ENCODE measurements around the gene RALGAPA2. TPM values are rescaled to one million over a fixed set of nuclear protein-coding genes. Genes with fewer than 3 reads are reported as not detected.

RALGAPA2 gene
- total RNA-seq, 4 donors from 2014 or later = 29.4 to 78.2 (median 43.2) TPM

- TF ChIP-seq, protein P1, sequence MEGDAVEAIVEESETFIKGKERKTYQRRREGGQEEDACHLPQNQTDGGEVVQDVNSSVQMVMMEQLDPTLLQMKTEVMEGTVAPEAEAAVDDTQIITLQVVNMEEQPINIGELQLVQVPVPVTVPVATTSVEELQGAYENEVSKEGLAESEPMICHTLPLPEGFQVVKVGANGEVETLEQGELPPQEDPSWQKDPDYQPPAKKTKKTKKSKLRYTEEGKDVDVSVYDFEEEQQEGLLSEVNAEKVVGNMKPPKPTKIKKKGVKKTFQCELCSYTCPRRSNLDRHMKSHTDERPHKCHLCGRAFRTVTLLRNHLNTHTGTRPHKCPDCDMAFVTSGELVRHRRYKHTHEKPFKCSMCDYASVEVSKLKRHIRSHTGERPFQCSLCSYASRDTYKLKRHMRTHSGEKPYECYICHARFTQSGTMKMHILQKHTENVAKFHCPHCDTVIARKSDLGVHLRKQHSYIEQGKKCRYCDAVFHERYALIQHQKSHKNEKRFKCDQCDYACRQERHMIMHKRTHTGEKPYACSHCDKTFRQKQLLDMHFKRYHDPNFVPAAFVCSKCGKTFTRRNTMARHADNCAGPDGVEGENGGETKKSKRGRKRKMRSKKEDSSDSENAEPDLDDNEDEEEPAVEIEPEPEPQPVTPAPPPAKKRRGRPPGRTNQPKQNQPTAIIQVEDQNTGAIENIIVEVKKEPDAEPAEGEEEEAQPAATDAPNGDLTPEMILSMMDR (IDR thresholded peaks at IDR 0.05; ENCODE audit: low read depth) = no peak
Observed at GRCh38 chr20:20440886-20441658, 271.4 kb downstream of the RALGAPA2 start.

GRCh38 chr20:20440481-20440880 is 272.0 kb downstream of the RALGAPA2 start:
- TF ChIP-seq, protein P1 (IDR thresholded peaks at IDR 0.05; ENCODE audit: low read depth) = no peak

DNA sequence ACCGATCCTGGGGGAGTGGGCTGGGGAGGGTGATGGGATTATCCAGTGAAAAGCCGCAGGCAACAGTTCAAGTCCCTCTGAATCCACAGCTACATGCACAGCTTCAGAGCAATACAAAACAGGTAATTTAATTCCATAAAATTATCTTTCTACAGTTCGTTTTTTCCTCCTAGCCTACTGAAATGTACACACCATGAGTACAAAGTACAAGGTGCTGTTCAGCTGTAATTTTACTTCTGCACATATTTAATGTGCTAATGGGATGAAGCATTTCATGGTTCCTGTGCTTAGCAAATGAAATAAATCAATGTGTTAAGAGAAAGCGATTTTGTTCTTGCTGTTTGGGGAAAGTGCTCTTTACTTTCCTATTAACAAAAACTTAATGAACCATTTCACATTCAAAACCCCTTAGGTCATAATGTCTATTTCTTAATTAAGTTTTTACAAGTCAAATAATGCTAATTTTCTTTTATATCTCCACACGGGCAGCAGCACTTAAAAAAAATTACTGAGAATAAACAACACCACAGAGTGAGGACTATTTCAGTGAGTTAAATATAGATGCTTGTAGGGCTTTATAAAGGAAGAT is 272.7 kb downstream of the RALGAPA2 start:
- TF ChIP-seq, protein P1 (IDR thresholded peaks at IDR 0.05; ENCODE audit: low read depth) = no peak

DNA sequence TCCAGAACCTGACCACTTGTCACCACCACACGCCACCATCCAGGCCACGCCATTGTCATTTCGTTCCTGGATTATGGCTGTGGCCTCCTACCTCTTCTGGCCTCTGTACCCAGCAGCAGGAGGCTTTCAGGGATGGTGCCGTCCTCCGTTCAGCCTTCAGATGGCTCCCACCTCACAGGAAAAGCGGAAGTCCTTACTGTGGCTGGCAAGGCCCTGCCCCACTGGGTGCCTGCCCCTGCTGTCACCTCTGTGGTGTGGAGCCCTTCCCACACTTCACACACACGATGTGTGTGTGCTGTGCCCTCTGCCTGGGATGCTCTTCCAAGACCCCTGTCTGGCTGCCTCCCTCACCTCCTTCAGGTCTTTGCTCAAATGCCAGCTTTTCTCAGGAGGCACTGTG is 275.1 kb downstream of the RALGAPA2 start:
- TF ChIP-seq, protein P1 (IDR thresholded peaks at IDR 0.05; ENCODE audit: low read depth) = no peak

GRCh38 chr20:20436689-20437088 is 275.8 kb downstream of the RALGAPA2 start:
- TF ChIP-seq, protein P1 (IDR thresholded peaks at IDR 0.05; ENCODE audit: low read depth) = no peak

DNA sequence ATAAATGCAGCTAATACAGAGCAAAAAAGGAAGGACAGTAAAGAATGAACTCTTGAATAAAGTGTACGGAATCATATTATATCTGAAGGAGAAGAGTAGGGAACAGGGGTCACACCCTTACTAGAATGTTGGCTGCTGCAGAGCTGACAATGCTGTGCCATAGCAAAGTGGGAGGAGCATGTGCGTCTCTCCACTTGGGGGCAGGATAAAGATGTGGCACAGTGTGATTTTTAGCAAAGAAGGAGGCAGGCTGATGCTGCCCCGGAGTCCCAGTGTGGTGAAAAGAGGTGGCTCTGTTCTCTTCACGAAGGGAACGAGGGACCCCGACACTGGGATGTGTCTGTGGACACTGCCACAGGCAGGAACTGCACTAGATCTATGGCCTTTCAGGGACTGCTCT is 277.0 kb downstream of the RALGAPA2 start:
- TF ChIP-seq, protein P1 (IDR thresholded peaks at IDR 0.05; ENCODE audit: low read depth) = no peak

- TF ChIP-seq, protein P1 (IDR thresholded peaks at IDR 0.05; ENCODE audit: low read depth) = no peak
Observed at GRCh38 chr20:20432618-20433286, 279.7 kb downstream of the RALGAPA2 start.
